ENCODE data around the gene CDCA5.

CDCA5 gene

DNA sequence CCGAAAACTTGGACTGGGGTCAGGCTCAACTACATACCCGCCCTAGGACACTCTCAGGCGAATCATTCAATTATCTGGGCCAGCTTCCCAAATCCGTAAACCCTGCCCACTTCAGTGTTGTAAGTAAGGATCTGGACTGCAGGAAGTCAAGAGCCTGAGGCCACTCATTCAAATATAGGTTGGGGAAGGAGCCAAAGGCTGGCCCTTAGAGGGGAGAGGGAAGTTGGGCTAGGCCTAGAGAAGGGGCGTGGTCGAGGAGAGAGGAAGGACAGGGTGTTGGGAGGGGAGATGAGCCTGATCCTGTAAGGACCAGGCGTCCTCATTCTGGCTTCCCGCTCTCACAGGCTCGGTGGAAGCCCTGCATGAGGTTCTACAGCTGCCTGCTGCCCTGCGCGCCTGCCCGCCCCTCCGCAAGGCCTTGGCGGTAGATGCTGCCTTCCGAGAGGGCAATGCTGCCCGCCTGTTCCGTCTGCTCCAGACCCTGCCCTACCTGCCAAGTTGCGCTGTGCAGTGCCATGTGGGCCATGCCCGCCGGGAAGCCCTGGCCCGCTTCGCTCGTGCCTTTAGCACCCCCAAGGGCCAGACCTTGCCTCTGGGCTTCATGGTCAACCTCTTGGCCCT is 39.8 kb downstream of the CDCA5 start:
- DNase-seq (ENCODE audit: low read depth), result no peak

DNA sequence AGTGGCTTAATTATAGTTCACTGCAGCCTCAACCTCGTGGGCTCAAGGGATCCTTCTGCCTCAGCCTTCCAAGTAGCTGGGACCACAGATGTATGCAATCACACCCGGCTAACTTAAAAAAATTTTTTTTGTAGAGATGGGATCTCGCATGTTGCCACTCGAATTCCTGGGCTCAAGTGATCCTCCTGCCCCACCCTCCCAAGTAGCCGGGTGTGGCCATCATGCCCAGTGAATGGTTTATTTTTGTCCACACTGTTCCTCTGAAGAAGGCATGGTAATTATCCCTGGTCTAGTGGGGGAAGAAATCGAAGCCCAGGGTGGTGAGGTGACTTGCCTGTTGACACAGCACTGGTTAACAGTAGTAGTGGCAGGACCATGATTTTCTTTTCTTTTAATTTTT is 40.9 kb downstream of the CDCA5 start:
- DNase-seq (ENCODE audit: low read depth), result no peak

DNA sequence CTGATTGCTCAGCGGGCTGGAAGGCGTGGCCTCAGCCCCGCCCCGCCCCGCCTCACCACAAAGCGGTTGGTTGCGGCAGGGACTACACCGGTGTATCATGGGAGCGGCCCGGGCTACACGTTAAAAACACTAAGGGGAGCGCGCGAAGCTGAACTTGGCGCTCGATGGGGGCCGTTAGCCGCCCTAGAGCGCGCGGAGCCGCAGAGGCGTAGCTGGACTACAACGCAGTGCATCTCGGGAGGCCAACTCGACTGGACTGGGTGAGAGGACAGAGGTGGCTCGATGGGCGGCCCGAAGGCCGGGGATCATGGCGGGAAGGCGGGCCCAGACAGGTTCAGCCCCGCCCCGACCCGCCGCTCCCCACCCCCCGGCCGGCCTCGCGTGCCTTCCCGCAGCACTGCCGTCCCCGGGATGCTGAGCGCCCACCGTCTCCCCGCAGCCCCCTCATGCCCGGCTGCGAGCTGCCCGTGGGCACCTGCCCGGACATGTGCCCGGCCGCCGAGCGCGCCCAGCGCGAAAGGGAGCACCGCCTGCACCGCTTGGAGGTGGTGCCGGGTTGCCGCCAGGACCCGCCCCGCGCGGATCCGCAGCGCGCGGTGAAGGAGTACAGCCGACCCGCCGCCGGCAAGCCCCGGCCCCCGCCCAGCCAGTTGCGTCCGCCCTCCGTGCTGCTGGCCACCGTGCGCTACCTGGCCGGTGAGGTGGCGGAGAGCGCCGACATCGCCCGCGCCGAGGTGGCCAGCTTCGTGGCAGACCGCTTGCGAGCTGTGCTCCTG is 42.8 kb downstream of the CDCA5 start, which contains the start of gene SAC3D1:
Gene SAC3D1, plus strand, starts transcription at position 364 of the 776 bp plus-strand sequence. Its CDS starts 83 bp downstream, at position 447.
- DNase-seq (ENCODE audit: low read depth), result peak; percentile 91

DNA sequence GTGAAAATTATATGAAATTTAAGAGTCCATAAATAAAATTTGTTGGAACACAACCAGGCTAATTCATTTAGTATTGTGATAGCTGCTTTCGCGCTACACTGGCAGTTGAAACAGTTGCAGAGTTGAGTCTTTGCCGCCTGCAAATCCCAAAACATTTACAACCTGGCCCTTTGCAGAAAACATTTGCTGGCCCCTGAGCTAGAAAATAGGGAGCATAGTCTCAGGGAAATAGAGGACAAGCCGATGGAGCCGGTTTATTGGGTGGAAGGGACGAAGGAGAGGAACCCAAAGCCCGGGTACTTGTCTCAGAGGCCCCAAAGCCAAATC is 43.4 kb downstream of the CDCA5 start:
- no peak for DNase-seq (ENCODE audit: low read depth)

DNA sequence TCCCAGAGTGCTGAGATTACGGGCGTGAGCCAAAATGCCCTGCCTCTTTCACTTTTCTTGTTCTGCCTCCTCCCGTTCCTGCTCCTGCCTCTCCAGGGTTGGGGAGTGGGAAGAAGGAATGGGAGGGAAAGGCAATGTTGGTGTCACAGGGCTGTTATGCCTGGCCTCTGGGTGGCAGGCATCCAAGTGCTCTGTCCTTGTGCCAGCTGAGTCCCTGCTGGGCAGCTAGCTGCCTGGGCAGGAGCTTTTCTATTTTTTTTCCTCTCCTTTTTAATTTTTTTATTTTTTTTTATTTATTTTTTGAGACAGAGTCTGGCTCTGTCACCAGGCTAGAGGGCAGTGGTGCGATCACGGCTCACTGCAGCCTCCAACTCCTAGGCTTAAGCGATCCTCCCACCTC is 46.9 kb downstream of the CDCA5 start:
- no peak for DNase-seq (ENCODE audit: low read depth)

DNA sequence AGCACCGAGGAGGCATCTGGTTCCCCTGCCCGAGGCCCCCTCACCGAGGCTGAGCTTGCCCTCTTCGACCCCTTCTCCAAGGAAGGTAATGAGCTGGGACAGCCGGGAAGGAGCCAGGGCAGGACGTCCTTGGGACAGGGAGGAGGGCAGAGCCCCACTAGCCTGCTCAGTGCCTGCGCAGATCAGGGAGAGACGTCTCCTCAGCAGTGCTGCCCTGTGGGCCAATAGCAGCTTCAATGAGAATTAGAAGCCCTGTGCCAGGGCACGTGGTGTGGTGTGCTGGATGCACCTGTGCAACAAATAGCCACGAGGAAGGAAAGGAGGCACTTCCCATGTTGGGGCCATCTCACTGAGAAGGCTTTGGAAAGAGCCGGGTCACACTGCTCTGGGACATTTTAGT is 48.3 kb downstream of the CDCA5 start:
- no peak for DNase-seq (ENCODE audit: low read depth)

DNA sequence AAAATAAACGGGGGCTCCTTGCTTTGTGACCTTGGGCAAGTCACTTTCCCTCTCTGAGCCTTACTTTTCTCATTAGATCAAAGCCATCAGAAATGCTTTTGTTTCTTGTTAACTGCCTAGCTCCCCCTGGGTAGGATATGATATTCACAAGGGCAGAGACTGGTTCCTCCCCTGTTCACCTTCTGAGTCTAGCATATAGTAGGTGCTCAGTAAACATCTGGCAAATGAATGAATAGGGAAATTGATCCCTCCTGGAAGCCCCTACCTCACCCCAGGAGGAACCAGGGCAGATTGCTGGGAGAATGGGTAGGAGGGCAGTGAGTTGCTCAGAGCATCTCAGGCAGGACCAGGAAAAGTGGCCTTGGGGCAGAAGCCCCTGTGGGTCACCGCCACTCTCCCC is 49.4 kb downstream of the CDCA5 start:
- DNase-seq (ENCODE audit: low read depth), result no peak

DNA sequence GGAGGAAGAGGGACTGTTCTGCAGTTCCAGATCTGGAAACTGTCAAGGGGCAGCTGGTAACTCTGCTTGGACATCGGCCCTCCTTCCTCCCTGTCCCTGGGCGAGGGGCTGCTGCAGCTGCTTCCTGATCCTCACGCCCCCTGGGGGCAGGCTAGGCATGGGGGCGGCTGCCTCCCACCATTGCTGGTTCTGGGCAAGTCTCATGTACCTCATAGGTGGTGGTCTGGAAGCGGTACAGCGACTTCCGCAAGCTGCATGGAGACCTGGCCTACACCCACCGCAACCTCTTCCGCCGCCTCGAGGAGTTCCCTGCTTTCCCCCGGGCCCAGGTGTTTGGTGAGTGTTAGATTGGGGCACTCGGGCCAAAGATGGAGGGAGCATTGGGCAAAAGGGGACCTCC is 51.6 kb downstream of the CDCA5 start:
- no peak for DNase-seq (ENCODE audit: low read depth)

All from HS-27A (cell line).